ENCODE data around the gene NISCH. TPM values are rescaled to one million over a fixed set of nuclear protein-coding genes. Genes with fewer than 3 reads are reported as not detected.

NISCH gene
- total and polyA plus RNA-seq, 9 donors = 73.6 to 142 (median 97.4) TPM

GRCh38 chr3:52443791-52444687 is 11.4 kb upstream of the NISCH start:
- Histone ChIP-seq H3K4me3 (no peak overlapping the region), H3K27ac (no peak overlapping the region), H3K9me3 (no peaks in the 10 kb centered on the region), H3K36me3 (no peaks in the 10 kb centered on the region), H3K27me3 (no peaks in the 10 kb centered on the region), H3K4me1 (ENCODE audit: insufficient read depth) (no peaks in the 10 kb centered on the region)
- no peak for DNase-seq
- WGBS, 3 donors = 81 to 91% (median 87%) methylated on average over 25 of the region's 25 CpGs
- no peak for TF ChIP-seq EP300 (IDR thresholded peaks at IDR 0.05)
- TF ChIP-seq CTCF (IDR thresholded peaks at IDR 0.05) = no peak
- TF ChIP-seq POLR2A (IDR thresholded peaks at IDR 0.05) = no peak
- intact Hi-C loops (cut with DNase I) = no loop called here

- Histone ChIP-seq H3K36me3 (no peaks in the 10 kb centered on the region), H3K27me3 (no peaks in the 10 kb centered on the region), H3K27ac (no peak within 1 kb of the TSS), H3K4me1 (ENCODE audit: insufficient read depth) (peaks cover under 1% of the 10 kb centered on the region), H3K4me3 (no peak within 1 kb of the TSS), H3K9me3 (no peaks in the 10 kb centered on the region)
- WGBS, 3 donors = 53 to 61% (median 55%) methylated on average over 12 to 19 of the region's 19 CpGs
- intact Hi-C loops (cut with DNase I) = no loop called here
- no peak for TF ChIP-seq EP300 (IDR thresholded peaks at IDR 0.05)
- TF ChIP-seq CTCF (IDR thresholded peaks at IDR 0.05) = no peak
- no peak for TF ChIP-seq POLR2A (IDR thresholded peaks at IDR 0.05)
- no peak for DNase-seq
These were observed 10.3 kb upstream of the NISCH start, which contains the start of gene SEMA3G for GRCh38 chr3:52444860-52445793. Gene SEMA3G, minus strand, starts transcription at chr3:52445103. Its CDS starts 76 bp downstream, at chr3:52445027.

- no peak overlapping the region for H3K4me3 ChIP-seq
- H3K36me3 ChIP-seq = no peaks in the 10 kb centered on the region
- H3K9me3 ChIP-seq = no peaks in the 10 kb centered on the region
- TF ChIP-seq EP300 (IDR thresholded peaks at IDR 0.05) (no peak), POLR2A (IDR thresholded peaks at IDR 0.05) (no peak), CTCF (IDR thresholded peaks at IDR 0.05) (no peak)
- H3K4me1 ChIP-seq (ENCODE audit: insufficient read depth) = peaks cover 1% of the 10 kb centered on the region
- DNase-seq = no peak
- H3K27ac ChIP-seq = no peak overlapping the region
- intact Hi-C loops (cut with DNase I) = loop anchor here in 2 of 4 donors (2.0 kb wide), 1 partner anchor 17 kb away; no protein-coding TSS in a partner anchor
- 83 to 93% (median 89%) methylated on average over 4 of the region's 4 CpGs for WGBS, 3 donors
- H3K27me3 ChIP-seq = no peaks in the 10 kb centered on the region
These were observed 9.4 kb upstream of the NISCH start for GRCh38 chr3:52446042-52446441.

All from ovary (tissue), 9 donors.